Kidney tubule cell (primary cell): Measurements from ENCODE around the gene PCDH9.

Experiments
- DNase-seq: peaks from one replicate; pipeline ENCODE4 v3.0.0-alpha.2; 2018; ENCODE audit warnings: low spot score

PCDH9 gene

DNA sequence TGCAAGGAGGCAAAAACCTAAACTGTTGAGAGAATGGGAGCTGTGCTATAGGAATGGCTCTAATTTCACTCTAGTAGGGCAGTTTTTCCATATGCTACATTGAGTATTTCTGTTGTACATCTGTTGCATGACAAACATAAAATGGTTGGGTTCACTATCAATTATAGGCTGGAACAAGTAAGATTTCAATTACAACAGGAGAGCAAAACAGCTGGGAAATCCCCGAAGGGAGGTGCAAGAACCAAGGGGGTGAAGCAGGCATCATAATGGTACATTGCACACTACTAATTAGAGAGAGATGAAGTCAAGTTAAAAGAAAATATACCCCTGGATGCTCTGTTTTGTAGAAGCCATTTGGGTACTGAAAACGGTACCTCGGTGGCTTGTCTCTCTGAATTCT lies 389.5 kb downstream of the PCDH9 start:
- DNase-seq = no peak

DNA sequence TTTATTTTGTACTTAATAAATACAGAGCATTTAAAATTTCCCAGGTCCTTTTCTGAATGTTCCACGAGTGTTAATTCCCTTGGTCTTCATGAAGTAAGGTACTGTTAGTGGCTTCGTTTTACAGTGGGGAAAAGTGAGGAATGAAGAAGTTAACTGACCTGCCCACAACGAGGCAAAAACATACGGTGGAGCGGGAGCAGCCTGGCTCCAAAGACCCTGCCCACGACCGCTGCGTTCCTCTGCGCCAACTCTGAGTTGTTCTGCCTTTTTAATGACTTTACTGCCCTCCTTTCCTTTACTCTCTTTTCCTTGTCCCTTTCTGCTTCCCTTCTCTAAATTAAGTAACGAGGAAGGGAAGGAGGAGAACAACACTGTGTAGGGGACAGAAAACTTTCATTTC lies 392.9 kb downstream of the PCDH9 start:
- no peak for DNase-seq

GRCh38 chr13:66835040-66835628 lies 395.0 kb downstream of the PCDH9 start:
- DNase-seq = no peak

DNA sequence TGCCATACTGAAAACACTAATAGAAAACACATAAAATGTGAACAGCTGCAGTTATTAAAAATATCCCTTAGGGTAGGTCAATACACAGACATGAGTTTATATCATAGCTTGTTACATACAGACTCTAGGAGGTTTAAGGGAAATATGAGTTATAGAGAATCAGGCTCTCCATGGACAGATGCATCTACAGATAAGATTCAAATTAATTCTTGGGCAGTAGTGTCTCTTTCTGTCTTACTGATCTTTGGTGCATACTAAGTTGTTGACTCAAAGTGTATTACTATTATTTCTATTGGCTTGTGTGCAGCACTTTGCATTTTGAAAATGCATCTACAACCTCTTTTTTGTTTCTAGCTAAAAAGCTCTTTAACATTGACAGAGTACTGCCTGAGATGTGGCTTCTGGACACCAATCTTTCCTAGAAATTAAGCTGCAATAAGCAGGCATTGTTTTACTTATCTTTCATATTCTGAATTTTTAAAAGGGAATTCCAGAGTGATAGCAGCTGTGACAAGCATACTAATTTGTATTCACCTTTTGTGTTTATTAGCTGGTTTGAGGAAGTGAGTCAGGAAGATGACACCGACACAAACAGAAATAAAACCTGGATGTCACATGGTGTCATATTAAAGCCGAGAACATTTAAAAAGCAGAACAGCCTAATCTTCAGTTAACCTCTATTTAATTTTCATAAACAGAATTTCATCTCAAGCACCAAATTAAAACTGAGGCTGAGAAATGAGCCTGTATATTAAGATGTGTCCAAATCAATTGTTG lies 399.0 kb downstream of the PCDH9 start:
- DNase-seq = no peak

DNA sequence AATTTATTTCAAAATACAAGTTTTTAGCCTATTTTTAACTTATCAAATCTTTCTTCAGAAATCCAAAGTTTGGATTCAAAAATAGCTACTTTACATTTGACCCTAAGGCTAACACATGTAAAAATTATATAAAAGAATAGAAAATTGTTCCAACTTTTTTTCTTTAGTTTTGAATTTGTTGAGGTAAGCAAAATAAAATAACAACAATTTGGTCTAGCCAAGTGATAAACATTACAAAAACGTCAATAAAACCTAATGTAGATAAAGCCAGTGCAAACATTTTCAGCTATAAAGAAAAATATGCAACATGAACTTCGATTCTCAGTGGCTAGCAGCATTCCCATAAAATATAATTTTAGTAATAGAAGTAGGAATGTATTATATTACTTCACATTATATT lies 400.3 kb downstream of the PCDH9 start:
- no peak for DNase-seq

GRCh38 chr13:66826398-66826797 lies 403.7 kb downstream of the PCDH9 start:
- no peak for DNase-seq

GRCh38 chr13:66821551-66821950 lies 408.6 kb downstream of the PCDH9 start:
- DNase-seq = no peak

DNA sequence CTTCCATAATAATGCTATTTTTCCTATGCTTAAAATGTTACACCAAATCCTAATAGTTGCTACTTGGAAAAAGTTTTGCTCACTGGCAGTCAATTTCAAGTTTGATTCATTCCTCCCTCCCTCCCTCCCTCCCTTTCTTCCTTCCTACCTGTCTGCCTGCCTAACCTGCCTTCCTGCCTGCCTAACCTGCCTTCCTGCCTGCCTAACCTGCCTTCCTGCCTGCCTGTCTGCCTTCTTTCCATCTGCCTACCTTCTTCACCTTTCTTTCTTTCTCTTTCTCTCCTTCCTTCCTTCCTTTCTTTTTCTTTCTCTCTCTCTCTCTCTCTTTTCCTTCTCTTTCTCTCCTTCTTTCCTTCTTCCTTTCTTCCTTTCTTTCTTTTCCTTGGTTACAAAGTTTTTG lies 418.7 kb downstream of the PCDH9 start:
- DNase-seq = no peak

GRCh38 chr13:66809485-66809884 lies 420.7 kb downstream of the PCDH9 start:
- no peak for DNase-seq

DNA sequence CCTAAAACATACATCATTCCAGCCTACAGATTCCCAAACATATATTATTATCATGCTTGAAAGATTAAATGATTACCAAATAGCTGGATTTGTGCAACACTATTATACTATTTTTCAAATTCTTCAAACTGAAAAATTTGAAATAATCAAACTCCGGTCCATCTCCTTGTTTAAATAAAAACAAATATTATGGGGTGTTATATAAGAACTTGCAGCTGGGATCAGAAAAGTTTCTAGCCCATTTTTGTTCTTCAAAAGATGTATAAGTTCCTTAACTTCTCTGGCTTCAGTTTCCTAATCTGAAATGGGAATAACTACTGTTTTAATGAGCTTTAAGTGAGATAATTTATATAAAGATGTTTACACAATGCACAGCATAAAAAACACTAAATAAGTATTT lies 422.9 kb downstream of the PCDH9 start:
- no peak for DNase-seq

- DNase-seq = no peak
Measured at GRCh38 chr13:66805657-66806056, 424.5 kb downstream of the PCDH9 start.

GRCh38 chr13:66803808-66804456 lies 426.2 kb downstream of the PCDH9 start:
- no peak for DNase-seq

- DNase-seq = no peak
Measured at GRCh38 chr13:66803013-66803807, 426.9 kb downstream of the PCDH9 start.

GRCh38 chr13:66795636-66796035 lies 434.5 kb downstream of the PCDH9 start:
- DNase-seq = no peak

DNA sequence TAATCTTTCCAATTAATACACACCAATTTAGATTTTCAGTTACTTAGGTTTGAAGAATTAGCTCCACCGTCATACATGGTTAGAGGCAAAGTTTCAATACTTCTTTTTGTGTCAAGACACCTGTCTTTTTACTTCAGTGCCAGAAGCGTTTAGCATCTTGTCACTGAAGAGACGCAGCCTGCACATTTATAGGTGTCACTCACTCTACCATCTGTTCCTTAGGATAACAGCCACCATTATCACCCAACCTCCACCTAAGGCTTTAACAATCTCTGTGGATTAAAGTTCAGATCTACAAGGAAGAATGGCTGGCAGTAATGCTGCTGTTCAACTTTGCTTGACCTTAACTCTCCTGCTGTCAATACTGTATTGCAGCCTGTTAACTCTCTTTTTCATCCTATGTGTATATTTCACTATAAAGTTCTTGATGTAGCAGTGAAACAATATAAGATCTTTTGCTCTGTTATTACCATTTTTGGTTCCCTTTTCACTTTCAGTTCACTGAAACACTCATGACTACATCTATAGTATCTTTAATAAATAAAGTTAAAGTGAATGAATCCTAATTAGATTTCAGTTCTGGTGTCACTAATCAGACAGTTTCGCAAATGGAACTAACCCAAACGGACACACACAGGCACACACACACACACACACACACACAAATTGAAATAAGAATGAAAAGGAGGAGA lies 435.6 kb downstream of the PCDH9 start:
- DNase-seq = no peak

DNA sequence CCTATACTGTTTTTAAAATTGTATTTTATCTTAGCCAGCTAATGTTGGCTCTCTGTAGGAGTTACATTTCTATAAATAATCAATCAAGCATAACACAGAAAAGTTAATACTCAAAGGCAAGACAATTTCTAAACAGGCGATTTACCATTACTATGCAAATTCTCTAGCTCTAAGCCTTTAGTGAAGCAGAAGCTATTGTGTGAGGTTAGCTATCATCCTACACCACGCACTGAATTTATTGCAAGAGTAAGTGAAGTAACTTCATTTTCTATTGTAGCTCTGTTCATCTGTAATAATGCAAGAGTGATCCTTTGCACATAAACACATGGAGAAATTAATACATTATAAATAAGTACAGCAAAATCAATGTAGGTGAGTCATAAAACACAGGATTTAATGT lies 439.3 kb downstream of the PCDH9 start:
- DNase-seq = no peak

DNA sequence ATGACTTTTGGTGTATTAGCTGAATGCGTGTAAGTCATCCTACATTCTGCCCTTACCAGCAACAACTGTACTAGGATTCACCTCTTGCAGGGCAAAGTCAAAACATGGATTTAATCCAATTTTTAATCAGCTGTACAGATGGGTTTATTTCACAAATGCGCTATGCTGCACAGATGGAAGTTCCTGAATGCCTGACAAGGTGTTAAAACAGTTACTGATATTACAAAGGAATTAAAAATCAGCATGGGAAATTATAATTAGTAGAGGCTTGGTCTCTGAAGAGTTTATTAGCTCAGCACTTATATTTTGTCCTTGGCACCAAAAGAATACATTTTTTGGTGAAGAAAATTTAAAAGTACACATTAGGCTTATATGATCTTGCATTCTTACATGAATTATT lies 448.9 kb downstream of the PCDH9 start:
- no peak for DNase-seq

- DNase-seq = peak; percentile 4
Measured at GRCh38 chr13:66780814-66781213, 449.3 kb downstream of the PCDH9 start.

- DNase-seq = no peak
Measured at GRCh38 chr13:66778461-66778860, 451.7 kb downstream of the PCDH9 start.

- no peak for DNase-seq
Measured at GRCh38 chr13:66775196-66775595, 454.9 kb downstream of the PCDH9 start.

DNA sequence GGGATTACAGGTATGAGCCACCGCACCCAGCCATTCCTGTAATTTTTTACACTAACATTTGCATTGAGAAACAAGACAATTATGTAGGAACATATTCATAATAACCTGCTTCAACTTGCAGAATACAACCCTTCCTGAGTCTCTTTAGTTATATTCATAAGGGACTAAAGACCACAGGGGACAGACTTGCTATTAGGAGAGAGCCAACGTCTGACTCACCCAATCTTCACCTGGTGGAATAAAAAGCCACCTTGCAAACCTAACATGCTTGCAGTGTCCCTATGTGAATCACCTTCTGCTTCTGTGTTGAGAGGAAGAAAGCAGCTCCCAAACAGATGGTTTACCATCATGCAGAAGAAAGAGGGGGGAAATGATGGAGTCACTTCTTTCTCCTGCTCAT lies 456.1 kb downstream of the PCDH9 start:
- DNase-seq = no peak

- DNase-seq = no peak
Measured at GRCh38 chr13:66765559-66765958, 464.6 kb downstream of the PCDH9 start.
